GM23248 (cell line): Measurements from ENCODE around the gene C6orf62.

Experiments used
- EZH2 ChIP-seq: fragments of 200-600 bp; sonication (generic); IDR thresholded peaks from 2 replicates; pipeline ENCODE4 v1.6.1; 2018; ENCODE audit warnings: antibody characterized with exemption, mild to moderate bottlenecking; ENCODE audit not compliant: insufficient read depth, poor library complexity, severe bottlenecking
- EZH2phosphoT487 ChIP-seq: fragments of 200-600 bp; sonication (generic); IDR thresholded peaks from 2 replicates; pipeline ENCODE4 v1.6.1; 2018; ENCODE audit warnings: antibody characterized with exemption, moderate library complexity, mild to moderate bottlenecking, low read depth; ENCODE audit not compliant: insufficient read depth

- no peak for TF ChIP-seq EZH2
- TF ChIP-seq EZH2phosphoT487: no peak
Observed at GRCh38 chr6:24672620-24673182, 46.3 kb downstream of the C6orf62 start.
